Tibial artery (tissue), 4 donors: Measurements from ENCODE around the gene PXMP4.

Source experiments
- DNase-seq, 2 donors: peaks; one replicate each; pipeline ENCODE4 v3.0.0-alpha.2; 2019
- H3K27ac ChIP-seq, 2 donors: fragments of 200-600 bp; sonication (generic) in 1 of 2; 1 replicate in 1 of 2; 2 replicates in 1 of 2; pipeline ENCODE4 v1.5.1; 2018 to 2019; ENCODE audit warnings: mild to moderate bottlenecking in 1 of 2
- H3K27me3 ChIP-seq, 2 donors: fragments of 200-600 bp; sonication (generic) in 1 of 2; one replicate each; pipeline versions ENCODE4 v1.5.1 to v1.6.0; 2016 to 2019
- H3K36me3 ChIP-seq, 3 donors: fragments of 200-600 bp; sonication (generic) in 2 of 3; one replicate each; pipeline ENCODE4 v1.5.1; 2016 to 2019; ENCODE audit warnings: mild to moderate bottlenecking in 2 of 3
- H3K4me1 ChIP-seq, 4 donors: fragments of 200-600 bp; sonication (generic) in 2 of 4; 1 replicate in 3 of 4; 2 replicates in 1 of 4; pipeline ENCODE4 v1.5.1; 2016 to 2019
- H3K4me3 ChIP-seq, 2 donors: fragments of 200-600 bp; sonication (generic) in 1 of 2; 1 replicate in 1 of 2; 2 replicates in 1 of 2; pipeline ENCODE4 v1.5.1; 2018 to 2019; ENCODE audit warnings: mild to moderate bottlenecking in 2 of 2
- H3K9me3 ChIP-seq, 3 donors: fragments of 200-600 bp; sonication (generic) in 1 of 3; one replicate each; pipeline ENCODE4 v1.5.1; 2016 to 2019
- CTCF ChIP-seq, 2 experiments: fragments of 200-600 bp in 1 of 2; fragments of 450-650 bp in 1 of 2; IDR thresholded peaks; one replicate each; pipeline ENCODE4 v1.5.1; 2017 to 2019; ENCODE audit warnings: antibody characterized with exemption in 2 of 2, mild to moderate bottlenecking in 1 of 2, moderate library complexity in 1 of 2
- intact Hi-C: fragments of 100-400 bp; cut with DNase I; formaldehyde crosslinking; loops from one replicate; pipeline ENCODE4 v1.15.0; 2023; ENCODE audit warnings: low total_unique reads

PXMP4 gene

DNA sequence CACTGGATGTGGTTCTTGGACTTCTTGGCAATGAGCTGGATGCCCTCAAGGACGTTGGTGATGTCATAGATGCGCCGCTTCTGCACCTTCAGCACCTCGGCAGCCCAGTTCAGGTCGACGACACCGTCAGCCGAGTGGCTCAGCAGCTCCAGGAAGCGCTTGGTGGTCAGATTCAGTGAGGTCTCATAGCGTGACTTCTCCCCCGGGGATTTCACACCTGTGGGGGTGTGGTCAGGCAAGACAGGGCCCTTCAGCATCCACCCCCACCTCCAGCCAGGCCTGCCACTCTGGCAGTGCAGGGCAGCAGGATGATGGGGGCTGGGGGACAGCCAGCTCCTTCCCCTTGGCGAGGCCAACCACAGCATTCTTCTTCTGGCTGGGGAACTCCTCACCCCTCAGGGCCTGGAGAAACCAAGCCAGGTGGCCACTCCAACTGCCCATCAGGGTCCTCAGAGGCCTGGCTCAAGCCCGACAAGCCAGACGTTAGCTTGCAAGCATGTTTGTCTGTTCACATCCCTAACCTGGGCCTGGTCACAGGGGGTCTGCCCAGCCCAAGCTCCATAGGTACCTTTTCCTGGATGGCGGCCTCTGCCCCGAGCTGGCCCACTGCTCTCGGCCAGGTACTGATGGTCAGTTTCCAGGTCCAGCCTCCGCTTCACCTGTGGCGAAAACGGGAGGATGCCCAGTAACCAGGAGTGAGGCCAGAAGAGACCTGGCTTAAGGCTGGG, 40.2 kb downstream of the PXMP4 start:
- H3K27ac ChIP-seq = peak overlapping the region; percentile 55 to 63
- DNase-seq = peak in 1 of 2 donors; percentile 16
- TF ChIP-seq CTCF (IDR thresholded peaks at IDR 0.05) = no peak
- H3K27me3 ChIP-seq = no peaks in the 10 kb centered on the region
- H3K36me3 ChIP-seq = no peaks in the 10 kb centered on the region
- H3K9me3 ChIP-seq = no peaks in the 10 kb centered on the region
- peaks cover 0 to 47% (median 40%) of the 10 kb centered on the region in 4 donors for H3K4me1 ChIP-seq
- intact Hi-C loops = loop anchor here (10.0 kb wide), 1 partner anchor 55 kb away; the partner anchor contains the start of gene ZNF341
- H3K4me3 ChIP-seq = no peak overlapping the region

GRCh38 chr20:33677991-33678702, 42.0 kb downstream of the PXMP4 start:
- H3K9me3 ChIP-seq = no peaks in the 10 kb centered on the region

DNA sequence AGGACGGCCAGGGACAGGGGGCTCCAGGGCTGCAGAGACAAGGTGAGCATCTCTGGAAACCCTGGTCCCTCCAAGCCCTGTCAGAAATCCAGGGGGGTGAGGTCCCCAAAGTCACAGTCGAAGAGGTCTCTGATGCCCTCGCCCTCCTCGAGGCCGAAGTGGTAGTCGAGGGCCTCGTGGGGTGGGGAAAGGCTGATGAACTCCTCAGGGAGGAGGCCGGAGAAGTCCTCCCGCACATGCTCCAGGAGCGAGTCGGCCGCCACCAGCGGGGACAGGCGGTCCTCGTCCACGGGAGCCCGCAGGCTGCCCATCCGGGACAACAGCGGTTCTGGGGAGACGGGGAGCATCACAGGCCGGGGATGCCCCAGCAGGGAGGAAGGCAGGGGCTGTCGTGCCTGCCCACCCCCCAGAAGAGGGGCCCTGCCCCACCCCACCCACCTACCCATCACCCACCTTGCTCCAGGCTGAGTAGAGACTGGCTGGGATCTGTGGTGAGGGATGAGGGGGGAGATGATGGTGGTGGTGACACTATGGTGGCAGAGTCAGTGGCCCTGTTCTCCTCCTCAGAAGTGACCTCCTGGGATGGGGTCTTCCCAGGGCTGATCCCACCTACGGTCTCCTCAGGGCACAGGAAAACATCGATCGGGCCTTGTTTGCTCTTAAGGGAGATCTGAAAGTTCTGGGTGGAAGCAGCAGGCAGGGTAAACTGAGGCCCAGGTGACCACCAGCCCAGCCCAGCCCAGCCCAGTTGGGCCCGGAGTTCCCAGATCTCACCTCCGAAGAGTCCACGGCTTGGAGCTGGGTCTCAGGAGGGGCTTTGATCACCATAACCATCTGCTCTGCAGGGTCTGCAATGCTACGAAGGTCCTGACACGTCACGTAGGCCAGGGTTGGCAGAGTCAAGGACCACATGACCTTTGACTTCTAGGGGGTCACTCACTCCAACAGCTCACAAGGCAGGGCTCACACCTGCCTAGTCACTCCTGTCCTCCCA, 43.2 kb downstream of the PXMP4 start:
- Histone ChIP-seq H3K4me1 (peaks cover 0 to 68% (median 62%) of the 10 kb centered on the region in 4 donors), H3K4me3 (no peak overlapping the region), H3K27me3 (no peaks in the 10 kb centered on the region), H3K36me3 (no peaks in the 10 kb centered on the region), H3K27ac (peak overlapping the region; percentile 98), H3K9me3 (no peaks in the 10 kb centered on the region)
- intact Hi-C loops = no loop called here
- no peak for TF ChIP-seq CTCF (IDR thresholded peaks at IDR 0.05)
- DNase-seq = no peak

More at GRCh38 chr20:33677991-33678702, 42.0 kb downstream of the PXMP4 start:
- peak overlapping the region in 1 of 2 donors; percentile 98 for H3K27ac ChIP-seq
- H3K4me3 ChIP-seq = no peak overlapping the region
- no peak for TF ChIP-seq CTCF (IDR thresholded peaks at IDR 0.05)
- no peaks in the 10 kb centered on the region for H3K27me3 ChIP-seq
- no peaks in the 10 kb centered on the region for H3K36me3 ChIP-seq
- peaks cover 0 to 58% (median 51%) of the 10 kb centered on the region in 4 donors for H3K4me1 ChIP-seq
- intact Hi-C loops = no loop called here
- DNase-seq = no peak

DNA sequence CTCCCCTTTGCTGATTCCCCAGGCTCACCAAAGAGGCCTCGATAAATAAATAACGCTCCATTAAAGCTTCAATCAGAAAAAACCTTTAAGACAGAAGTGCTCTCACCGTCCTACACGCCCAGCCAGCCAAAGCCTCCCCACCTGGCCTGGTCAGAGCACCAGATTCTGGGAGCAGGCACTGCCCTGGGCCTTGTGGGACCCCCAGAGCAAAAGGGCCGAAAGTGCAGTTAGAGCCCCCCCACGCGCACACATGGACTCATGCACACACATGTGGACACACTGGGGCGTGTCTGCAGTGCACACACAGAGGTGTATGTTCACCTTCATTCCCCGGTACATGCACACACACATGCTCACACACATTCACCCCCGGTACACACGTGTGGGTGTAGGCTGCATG, 44.0 kb downstream of the PXMP4 start:
- Histone ChIP-seq H3K36me3 (peaks cover 0 to 6% (median 0%) of the 10 kb centered on the region in 3 donors), H3K4me3 (no peak overlapping the region), H3K27me3 (no peaks in the 10 kb centered on the region), H3K27ac (peak overlapping the region; percentile 98), H3K9me3 (no peaks in the 10 kb centered on the region), H3K4me1 (peaks cover 0 to 68% (median 57%) of the 10 kb centered on the region in 4 donors)
- intact Hi-C loops = no loop called here
- no peak for TF ChIP-seq CTCF (IDR thresholded peaks at IDR 0.05)
- DNase-seq = no peak
